HG03025 (cell line): ENCODE results near the gene GARNL3.

Experiments used
- ATAC-seq: cut with Tn5 transposase; IDR thresholded peaks from one replicate; pipeline ENCODE4 v1.9.1; 2021; ENCODE audit warnings: mild to moderate bottlenecking, moderate library complexity; ENCODE audit not compliant: unreplicated experiment, low FRiP score

Gene GARNL3

GRCh38 chr9:127233989-127234388 lies 30.6 kb upstream of the GARNL3 start:
- no peak for ATAC-seq

GRCh38 chr9:127237801-127238200 lies 26.8 kb upstream of the GARNL3 start:
- ATAC-seq: no peak

GRCh38 chr9:127241354-127241753 lies 23.2 kb upstream of the GARNL3 start:
- no peak for ATAC-seq

GRCh38 chr9:127244609-127245601 lies 19.7 kb upstream of the GARNL3 start:
- ATAC-seq: peak; percentile 93

GRCh38 chr9:127245637-127246164 lies 18.9 kb upstream of the GARNL3 start:
- no peak for ATAC-seq

GRCh38 chr9:127248241-127248640 lies 16.3 kb upstream of the GARNL3 start:
- no peak for ATAC-seq

- ATAC-seq: no peak
These were observed 14.7 kb upstream of the GARNL3 start for GRCh38 chr9:127249877-127250276.

- no peak for ATAC-seq
These were observed 13.6 kb upstream of the GARNL3 start for GRCh38 chr9:127250896-127251391.

GRCh38 chr9:127252410-127253318 lies 11.9 kb upstream of the GARNL3 start:
- no peak for ATAC-seq

GRCh38 chr9:127253446-127253845 lies 11.1 kb upstream of the GARNL3 start:
- no peak for ATAC-seq

- ATAC-seq: no peak
These were observed 8.9 kb upstream of the GARNL3 start for GRCh38 chr9:127255692-127256091.

GRCh38 chr9:127256324-127256723 lies 8.2 kb upstream of the GARNL3 start:
- ATAC-seq: no peak

- ATAC-seq: no peak
These were observed 5.7 kb upstream of the GARNL3 start for GRCh38 chr9:127258606-127259471.

- ATAC-seq: no peak
These were observed 2.0 kb upstream of the GARNL3 start for GRCh38 chr9:127262602-127263001.

GRCh38 chr9:127263237-127263636 lies 1.3 kb upstream of the GARNL3 start:
- ATAC-seq: no peak

GRCh38 chr9:127263664-127264063 lies 910 bp upstream of the GARNL3 start:
- no peak for ATAC-seq

GRCh38 chr9:127267793-127268525 lies 3.4 kb downstream of the GARNL3 start:
- no peak for ATAC-seq

GRCh38 chr9:127269449-127269848 lies 4.9 kb downstream of the GARNL3 start:
- ATAC-seq: no peak

GRCh38 chr9:127273326-127273725 lies 8.8 kb downstream of the GARNL3 start:
- no peak for ATAC-seq
